ENCODE results near the gene USP9X. TPM values are rescaled to one million over a fixed set of nuclear protein-coding genes. Genes with fewer than 3 reads are reported as not detected.

Gene USP9X
- total RNA-seq, 1 donor from 2014 or later = 23.7 TPM

GRCh38 chrX:41076742-41077141 is 8.5 kb upstream of the USP9X start:
- H3K4me3 ChIP-seq = no peak overlapping the region
- TF ChIP-seq CTCF (IDR thresholded peaks at IDR 0.05) = no peak
- no peaks in the 10 kb centered on the region for H3K36me3 ChIP-seq
- intact Hi-C loops (cut with DNase I) = no loop called here
- H3K4me1 ChIP-seq = no peaks in the 10 kb centered on the region
- no peak for DNase-seq (ENCODE audit: low spot score in 2 of 2)
- no peaks in the 10 kb centered on the region for H3K27me3 ChIP-seq
- no peaks in the 10 kb centered on the region for H3K9me3 ChIP-seq
- H3K27ac ChIP-seq = no peak overlapping the region

GRCh38 chrX:41081821-41082220 is 3.4 kb upstream of the USP9X start:
- Histone ChIP-seq H3K27me3 (no peaks in the 10 kb centered on the region), H3K9me3 (no peaks in the 10 kb centered on the region), H3K27ac (no peak overlapping the region), H3K4me3 (no peak overlapping the region), H3K36me3 (no peaks in the 10 kb centered on the region), H3K4me1 (peaks cover 0 to 6% of the 10 kb centered on the region in 2 donors)
- TF ChIP-seq CTCF (IDR thresholded peaks at IDR 0.05) = no peak
- intact Hi-C loops (cut with DNase I) = no loop called here
- no peak for DNase-seq (ENCODE audit: low spot score in 2 of 2)

GRCh38 chrX:41082783-41083182 is 2.5 kb upstream of the USP9X start:
- Histone ChIP-seq H3K4me3 (no peak overlapping the region), H3K4me1 (peaks cover 0 to 11% of the 10 kb centered on the region in 2 donors), H3K27ac (no peak overlapping the region), H3K27me3 (no peaks in the 10 kb centered on the region), H3K36me3 (no peaks in the 10 kb centered on the region), H3K9me3 (no peaks in the 10 kb centered on the region)
- intact Hi-C loops (cut with DNase I) = no loop called here
- DNase-seq (ENCODE audit: low spot score in 2 of 2) = no peak
- TF ChIP-seq CTCF (IDR thresholded peaks at IDR 0.05) = no peak

GRCh38 chrX:41084044-41084892 is 977 bp upstream of the USP9X start:
- intact Hi-C loops (cut with DNase I) = loop anchor here (2.0 kb wide), 2 partner anchors 251 to 437 kb away; partner anchors contain the start of genes CXorf38 and DDX3X
- TF ChIP-seq CTCF (IDR thresholded peaks at IDR 0.05) = no peak
- H3K4me1 ChIP-seq = peaks cover 0 to 17% of the 10 kb centered on the region in 2 donors

GRCh38 chrX:41085512-41085877 is 250 bp downstream of the USP9X start:
- peak; percentile 11 to 80 for DNase-seq (ENCODE audit: low spot score in 2 of 2)
- H3K27ac ChIP-seq = peak overlapping the region; percentile 95 to 99
- no peaks in the 10 kb centered on the region for H3K9me3 ChIP-seq
- intact Hi-C loops (cut with DNase I) = loop anchor here (1.0 to 2.0 kb wide), 4 partner anchors 75 to 439 kb away; partner anchors contain the start of genes CXorf38, DDX3X and MED14
- no peak for TF ChIP-seq CTCF (IDR thresholded peaks at IDR 0.05)
- H3K4me3 ChIP-seq = peak overlapping the region; percentile 82 to 84
- H3K36me3 ChIP-seq = no peaks in the 10 kb centered on the region
- H3K4me1 ChIP-seq = peaks cover 0 to 17% of the 10 kb centered on the region in 2 donors
- H3K27me3 ChIP-seq = no peaks in the 10 kb centered on the region

More at GRCh38 chrX:41084044-41084892, 977 bp upstream of the USP9X start:
- Histone ChIP-seq H3K9me3 (no peaks in the 10 kb centered on the region), H3K27me3 (no peaks in the 10 kb centered on the region), H3K27ac (peak overlapping the region; percentile 95 to 99), H3K36me3 (no peaks in the 10 kb centered on the region), H3K4me3 (peak overlapping the region; percentile 82 to 84)
- peak; percentile 94 to 99 for DNase-seq (ENCODE audit: low spot score in 2 of 2)
